Neural progenitor cell (in vitro differentiated cells): ENCODE data around the gene RBM12. TPM values are rescaled to one million over a fixed set of nuclear protein-coding genes. Genes with fewer than 3 reads are reported as not detected.

Experiments used
- DNase-seq: peaks from one replicate; pipeline ENCODE4 v3.0.0-alpha.2; 2016; ENCODE audit warnings: low spot score
- H2AFZ ChIP-seq: fragments of 200-600 bp; sonication (generic); replicated peaks from 2 replicates; pipeline ENCODE4 v1.6.1; 2016; ENCODE audit warnings: antibody characterized with exemption
- H3F3A ChIP-seq: fragments of 200-600 bp; sonication (generic); 2 replicates; pipeline ENCODE4 v1.6.1; 2016; ENCODE audit warnings: antibody characterized with exemption, low read depth
- H3K27ac ChIP-seq: fragments of 200-600 bp; sonication (generic); 2 replicates; pipeline ENCODE4 v1.5.1; 2016; ENCODE audit warnings: mild to moderate bottlenecking
- H3K27me3 ChIP-seq: fragments of 200-600 bp; sonication (generic); 2 replicates; pipeline ENCODE4 v1.6.1; 2016; ENCODE audit warnings: mild to moderate bottlenecking, moderate library complexity
- H3K36me3 ChIP-seq: fragments of 200-600 bp; sonication (generic); 2 replicates; pipeline ENCODE4 v1.5.1; 2016
- H3K4me1 ChIP-seq: fragments of 200-600 bp; sonication (generic); 2 replicates; pipeline ENCODE4 v1.6.1; 2016; ENCODE audit warnings: mixed run types
- H3K4me2 ChIP-seq: fragments of 200-600 bp; sonication (generic); 2 replicates; pipeline ENCODE4 v1.6.1; 2016
- H3K4me3 ChIP-seq: fragments of 200-600 bp; sonication (generic); 2 replicates; pipeline ENCODE4 v1.5.1; 2016
- H3K79me2 ChIP-seq: fragments of 200-600 bp; sonication (generic); 2 replicates; pipeline ENCODE4 v1.6.1; 2016; ENCODE audit warnings: low read depth
- H3K9ac ChIP-seq: fragments of 200-600 bp; sonication (generic); 2 replicates; pipeline ENCODE4 v1.6.1; 2016
- H3K9me3 ChIP-seq: fragments of 200-600 bp; sonication (generic); 2 replicates; pipeline ENCODE4 v1.5.1; 2016; ENCODE audit warnings: low read depth
- H4K20me1 ChIP-seq: fragments of 200-600 bp; sonication (generic); 2 replicates; pipeline ENCODE4 v1.6.1; 2016; ENCODE audit warnings: low read depth
- H3K27ac Mint-ChIP-seq: 3 replicates; pipeline ENCODE4 v1.8.0; 2021; ENCODE audit warnings: mixed read lengths
- H3K27me3 Mint-ChIP-seq: 2 replicates; pipeline ENCODE4 v1.8.0; 2022; ENCODE audit warnings: low read depth, mild to moderate bottlenecking, inconsistent platforms, moderate library complexity, mixed read lengths; ENCODE audit not compliant: insufficient read depth
- H3K36me3 Mint-ChIP-seq: 3 replicates; pipeline ENCODE4 v1.8.0; 2021; ENCODE audit warnings: mixed read lengths
- H3K4me1 Mint-ChIP-seq: 3 replicates; pipeline ENCODE4 v1.8.0; 2021; ENCODE audit warnings: mixed read lengths
- H3K4me3 Mint-ChIP-seq: 3 replicates; pipeline ENCODE4 v1.8.0; 2021; ENCODE audit warnings: mild to moderate bottlenecking, moderate library complexity, mixed read lengths
- H3K9me3 Mint-ChIP-seq: 3 replicates; pipeline ENCODE4 v1.8.0; 2020; ENCODE audit warnings: mixed read lengths
- CTCF ChIP-seq: fragments of 200-600 bp; sonication (generic); IDR thresholded peaks from 2 replicates; pipeline ENCODE4 v1.5.1; 2017; ENCODE audit warnings: antibody characterized with exemption, mild to moderate bottlenecking
- EZH2 ChIP-seq: fragments of 200-600 bp; sonication (generic); IDR thresholded peaks from 2 replicates; pipeline ENCODE4 v1.6.1; 2017; ENCODE audit warnings: antibody characterized with exemption, mild to moderate bottlenecking, moderate library complexity
- EZH2phosphoT487 ChIP-seq: fragments of 200-600 bp; sonication (generic); IDR thresholded peaks from 2 replicates; pipeline ENCODE4 v1.6.1; 2017; ENCODE audit warnings: antibody characterized with exemption
- total RNA-seq: library from RNA; depleted of rRNA; stranded (reverse); fragments of >200 nt; gene quantifications from 2 replicates; pipeline ENCODE4 v1.2.3, GENCODE V29; 2015; ENCODE audit warnings: low replicate concordance

The RBM12 gene
- total RNA-seq, 1 donor from 2014 or later, result 112 TPM

DNA sequence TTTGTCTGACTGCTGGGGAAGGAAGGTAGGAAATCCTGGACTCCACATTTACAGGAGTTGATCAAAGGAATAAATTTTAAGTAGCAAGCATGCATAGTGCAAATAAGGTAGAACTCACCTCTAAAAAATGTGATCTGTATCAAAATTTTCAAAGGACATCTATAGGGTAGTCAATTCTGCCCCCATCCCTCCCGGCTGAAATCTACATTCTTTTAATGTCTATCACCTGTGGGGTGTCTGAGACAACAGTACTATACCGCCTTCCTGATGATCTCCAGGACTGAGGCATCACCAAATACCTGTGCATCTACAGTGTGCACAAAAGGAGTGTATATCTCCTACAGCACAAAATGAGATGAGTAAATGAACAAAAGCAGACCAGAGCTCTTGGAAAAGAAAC, 19.9 kb downstream of the RBM12 start:
- no peaks in the 10 kb centered on the region for H3K9me3 ChIP-seq
- H3K4me1 Mint-ChIP-seq, result peaks cover 10% of the 10 kb centered on the region
- peaks cover 100% of the 10 kb centered on the region for H3K79me2 ChIP-seq
- peaks cover 41% of the 10 kb centered on the region for H3K36me3 Mint-ChIP-seq
- no peak overlapping the region for H3K27ac Mint-ChIP-seq
- no peaks in the 10 kb centered on the region for H3K27me3 Mint-ChIP-seq
- no peak for DNase-seq
- H3K27me3 ChIP-seq, result no peaks in the 10 kb centered on the region
- H3K4me2 ChIP-seq, result no peak overlapping the region
- H4K20me1 ChIP-seq, result peaks cover 99% of the 10 kb centered on the region
- no peak overlapping the region for H3K27ac ChIP-seq
- peaks cover 8% of the 10 kb centered on the region for H3K4me1 ChIP-seq
- no peak overlapping the region for H3K9ac ChIP-seq
- H3K4me3 ChIP-seq, result no peak overlapping the region
- H3K36me3 ChIP-seq, result peaks cover 13% of the 10 kb centered on the region
- no peak overlapping the region for H3K4me3 Mint-ChIP-seq
- TF ChIP-seq EZH2phosphoT487 (no peak), CTCF (no peak), EZH2 (no peak)
- peaks cover 2% of the 10 kb centered on the region for H3K9me3 Mint-ChIP-seq
- H2AFZ ChIP-seq, result no peak overlapping the region
- H3F3A ChIP-seq, result peaks cover 25% of the 10 kb centered on the region

DNA sequence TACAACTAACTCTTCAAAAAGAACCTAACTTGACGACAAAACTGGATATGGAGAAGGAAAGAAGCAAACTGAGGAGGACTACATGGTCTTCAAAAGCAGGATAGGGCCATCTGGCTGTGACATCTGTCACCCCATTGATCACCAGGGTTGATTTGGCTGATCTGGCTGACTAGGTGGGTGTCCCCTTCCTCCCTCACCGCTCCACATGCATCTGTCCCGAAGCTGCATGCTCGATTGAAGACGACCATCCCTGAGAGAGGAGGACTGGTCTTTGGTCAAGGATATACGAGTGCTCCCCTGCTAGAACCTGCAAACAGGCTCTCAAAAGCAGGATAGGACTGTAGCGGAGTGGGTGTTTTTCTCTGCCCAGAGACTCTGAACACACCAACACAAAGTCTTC, 21.7 kb downstream of the RBM12 start:
- no peak for DNase-seq
- H3K4me3 Mint-ChIP-seq, result no peak overlapping the region
- peaks cover 10% of the 10 kb centered on the region for H3K4me1 Mint-ChIP-seq
- peaks cover 18% of the 10 kb centered on the region for H3F3A ChIP-seq
- H4K20me1 ChIP-seq, result peaks cover 100% of the 10 kb centered on the region
- H3K27me3 ChIP-seq, result no peaks in the 10 kb centered on the region
- H3K4me3 ChIP-seq, result no peak overlapping the region
- H3K36me3 Mint-ChIP-seq, result peaks cover 25% of the 10 kb centered on the region
- peaks cover 2% of the 10 kb centered on the region for H3K9me3 Mint-ChIP-seq
- TF ChIP-seq EZH2, result no peak
- TF ChIP-seq CTCF, result no peak
- no peak for TF ChIP-seq EZH2phosphoT487
- no peak overlapping the region for H3K27ac Mint-ChIP-seq
- H3K4me1 ChIP-seq, result peaks cover 8% of the 10 kb centered on the region
- peak overlapping the region; percentile 11 for H3K4me2 ChIP-seq
- H3K27ac ChIP-seq, result no peak overlapping the region
- no peak overlapping the region for H3K9ac ChIP-seq
- peaks cover under 1% of the 10 kb centered on the region for H3K36me3 ChIP-seq
- H3K9me3 ChIP-seq, result no peaks in the 10 kb centered on the region
- no peak overlapping the region for H2AFZ ChIP-seq
- H3K27me3 Mint-ChIP-seq, result no peaks in the 10 kb centered on the region
- peaks cover 100% of the 10 kb centered on the region for H3K79me2 ChIP-seq

DNA sequence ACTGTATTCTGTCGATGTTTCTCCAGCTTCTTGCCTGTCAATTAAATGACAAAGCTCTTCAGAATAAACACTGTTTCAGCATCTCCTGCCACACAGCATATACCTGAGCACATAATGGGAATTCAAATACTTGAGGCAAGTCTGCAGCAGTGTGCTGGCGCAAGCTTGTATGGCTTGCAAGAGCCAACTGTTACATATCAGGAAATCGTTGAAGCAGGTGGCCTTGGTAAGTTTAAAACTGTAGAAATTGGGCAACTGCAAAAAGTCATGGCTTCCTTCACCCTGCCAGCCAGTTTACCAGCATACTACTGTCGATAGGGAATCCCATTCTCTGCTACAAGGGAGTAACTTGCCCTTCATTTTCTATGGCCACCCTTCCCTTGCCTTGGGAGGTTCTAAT, 23.0 kb downstream of the RBM12 start:
- Histone ChIP-seq H3K79me2 (peaks cover 100% of the 10 kb centered on the region), H3K9ac (no peak overlapping the region), H3K27ac (no peak overlapping the region), H3F3A (peaks cover 18% of the 10 kb centered on the region), H3K9me3 (no peaks in the 10 kb centered on the region), H3K4me2 (no peak overlapping the region), H3K4me3 (no peak overlapping the region), H2AFZ (no peak overlapping the region), H4K20me1 (peaks cover 100% of the 10 kb centered on the region), H3K4me1 (peaks cover 8% of the 10 kb centered on the region), H3K36me3 (no peaks in the 10 kb centered on the region), H3K27me3 (no peaks in the 10 kb centered on the region)
- H3K4me3 Mint-ChIP-seq, result no peak overlapping the region
- peaks cover 2% of the 10 kb centered on the region for H3K9me3 Mint-ChIP-seq
- TF ChIP-seq EZH2 (no peak), EZH2phosphoT487 (no peak), CTCF (no peak)
- DNase-seq, result no peak
- H3K36me3 Mint-ChIP-seq, result peaks cover 20% of the 10 kb centered on the region
- no peaks in the 10 kb centered on the region for H3K27me3 Mint-ChIP-seq
- H3K4me1 Mint-ChIP-seq, result peaks cover 10% of the 10 kb centered on the region
- no peak overlapping the region for H3K27ac Mint-ChIP-seq
